Kidney (tissue), 14 donors: Measurements from ENCODE around the gene APOL1. TPM values are rescaled to one million over a fixed set of nuclear protein-coding genes. Genes with fewer than 3 reads are reported as not detected.

ENCODE experiments used
- DNase-seq, 5 donors: peaks; one replicate each; pipeline ENCODE4 v3.0.0-alpha.2; 2013 to 2020
- FAIRE-seq: peaks from 2 replicates; lab custom pipeline; 2012; peaks lifted over from hg19 to GRCh38; lab: Jason Lieb, UNC
- H3K27ac ChIP-seq, 2 donors: one replicate each; pipeline ENCODE4 v1.7.0; 2013; ENCODE audit warnings: low read depth in 2 of 2, low read length in 2 of 2, inconsistent platforms in 1 of 2
- H3K27me3 ChIP-seq: one replicate; pipeline ENCODE4 v1.7.1; 2013; ENCODE audit warnings: low read length, inconsistent platforms; ENCODE audit not compliant: control insufficient read depth, insufficient read depth
- H3K36me3 ChIP-seq, 3 donors: one replicate each; pipeline versions ENCODE4 v1.7.0 to v1.7.1; 2013; ENCODE audit warnings: low read length in 3 of 3, control low read depth in 1 of 3, inconsistent platforms in 1 of 3; ENCODE audit not compliant: insufficient read depth in 3 of 3, control insufficient read depth in 2 of 3
- H3K4me1 ChIP-seq, 3 donors: one replicate each; pipeline versions ENCODE4 v1.7.0 to v1.7.1; 2013; ENCODE audit warnings: low read length in 3 of 3, inconsistent platforms in 1 of 3, low read depth in 1 of 3; ENCODE audit not compliant: control insufficient read depth in 2 of 3, insufficient read depth in 2 of 3
- H3K4me3 ChIP-seq, 3 donors: one replicate each; pipeline versions ENCODE4 v1.7.0 to v1.8.1; 2013; ENCODE audit warnings: low read length in 3 of 3, control low read depth in 1 of 3, inconsistent platforms in 1 of 3
- H3K9ac ChIP-seq, 3 donors: one replicate each; pipeline versions ENCODE4 v1.7.0 to v1.7.1; 2013; ENCODE audit warnings: low read length in 3 of 3, control low read depth in 1 of 3, inconsistent platforms in 1 of 3
- H3K9me3 ChIP-seq, 3 donors: one replicate each; pipeline versions ENCODE4 v1.7.0 to v1.7.1; 2013; ENCODE audit warnings: low read length in 3 of 3, control low read depth in 1 of 3, inconsistent platforms in 1 of 3; ENCODE audit not compliant: control insufficient read depth in 2 of 3, insufficient read depth in 1 of 3
- CTCF ChIP-seq: IDR thresholded peaks from 3 replicates; pipeline ENCODE4 v1.5.1; 2012; ENCODE audit warnings: mild to moderate bottlenecking, moderate library complexity, borderline replicate concordance; ENCODE audit not compliant: insufficient read depth; ENCODE audit errors: extremely low read depth
- intact Hi-C: fragments of 100-400 bp; cut with DNase I; formaldehyde crosslinking; loops from one replicate; pipeline ENCODE4 v1.11.1; 2022
- polyA plus RNA-seq: library from polyadenylated mRNA; stranded (reverse); fragments of 350-450 nt; fragmentation: Illumina TruSeq; extraction: RNeasy Lipid Tissue Mini Kit (QIAGEN cat#74804); gene quantifications from one replicate; pipeline ENCODE4 v1.2.3, GENCODE V29; 2014; ENCODE audit warnings: low read depth, low replicate concordance; ENCODE audit not compliant: insufficient read depth
- total RNA-seq: library from RNA; stranded (reverse); fragmentation: NEBNext Ultra II Directional; extraction: Animal tissue kit (Norgen Biotek cat#: 25700); gene quantifications from one replicate; pipeline ENCODE4 v1.2.1, GENCODE V29; 2021
- donor health status: control.
- donor health status: control.
- donor health status: control.
- donor health status: control.
- donor health status: control.
- donor health status: DM: yes; HTN: yes; CAD: no.
- donor health status: Normal renal cell carcinoma (clear cell type).

Gene APOL1
- total and polyA plus RNA-seq, 2 donors from 2014 or later, result 51.8 to 160 TPM

GRCh38 chr22:36294801-36295200, 41.9 kb downstream of the APOL1 start:
- Histone ChIP-seq H3K4me1 (no peaks in the 10 kb centered on the region), H3K9me3 (no peaks in the 10 kb centered on the region), H3K36me3 (peaks cover 11 to 84% (median 77%) of the 10 kb centered on the region in 3 donors), H3K9ac (no peak overlapping the region), H3K27ac (no peak overlapping the region), H3K4me3 (no peak overlapping the region), H3K27me3 (no peaks in the 10 kb centered on the region)
- FAIRE-seq, result no peak
- DNase-seq, result peak in 1 of 5 donors; percentile 61
- no peak for TF ChIP-seq CTCF
- intact Hi-C loops, result no loop called here

- no peaks in the 10 kb centered on the region for H3K4me1 ChIP-seq
- H3K9me3 ChIP-seq, result no peaks in the 10 kb centered on the region
- TF ChIP-seq CTCF, result no peak
- intact Hi-C loops, result no loop called here
- no peaks in the 10 kb centered on the region for H3K27me3 ChIP-seq
- no peak overlapping the region for H3K9ac ChIP-seq
- H3K27ac ChIP-seq, result no peak overlapping the region
- H3K36me3 ChIP-seq, result peaks cover 11 to 87% (median 80%) of the 10 kb centered on the region in 3 donors
- no peak overlapping the region for H3K4me3 ChIP-seq
- no peak for FAIRE-seq
- peak in 1 of 5 donors; percentile 53 for DNase-seq
Observed at GRCh38 chr22:36295247-36295646, 42.3 kb downstream of the APOL1 start.

- FAIRE-seq, result no peak
- H3K9me3 ChIP-seq, result no peaks in the 10 kb centered on the region
- peak in 1 of 5 donors; percentile 46 for DNase-seq
- no peaks in the 10 kb centered on the region for H3K27me3 ChIP-seq
- H3K4me3 ChIP-seq, result no peak overlapping the region
- peaks cover 12 to 100% (median 92%) of the 10 kb centered on the region in 3 donors for H3K36me3 ChIP-seq
- intact Hi-C loops, result no loop called here
- H3K27ac ChIP-seq, result no peak overlapping the region
- H3K9ac ChIP-seq, result no peak overlapping the region
- H3K4me1 ChIP-seq, result no peaks in the 10 kb centered on the region
- no peak for TF ChIP-seq CTCF
Observed at GRCh38 chr22:36296690-36297089, 43.8 kb downstream of the APOL1 start.

GRCh38 chr22:36297568-36297967, 44.6 kb downstream of the APOL1 start:
- Histone ChIP-seq H3K36me3 (peaks cover 15 to 99% (median 90%) of the 10 kb centered on the region in 3 donors), H3K9ac (no peak overlapping the region), H3K4me1 (no peaks in the 10 kb centered on the region), H3K27me3 (no peaks in the 10 kb centered on the region), H3K4me3 (no peak overlapping the region), H3K27ac (no peak overlapping the region), H3K9me3 (no peaks in the 10 kb centered on the region)
- intact Hi-C loops, result no loop called here
- no peak for FAIRE-seq
- DNase-seq, result peak in 1 of 5 donors; percentile 51
- TF ChIP-seq CTCF, result no peak
